HUES48 (cell line): ENCODE data around the gene TLR8.

ENCODE experiments used
- H3K27ac ChIP-seq: one replicate; pipeline ENCODE4 v1.7.0; 2013; ENCODE audit warnings: low read depth, low read length, inconsistent platforms
- H3K27me3 ChIP-seq: 2 replicates; pipeline ENCODE4 v1.6.1; 2013; ENCODE audit warnings: mild to moderate bottlenecking, low read length; ENCODE audit not compliant: control insufficient read depth, insufficient read depth
- H3K36me3 ChIP-seq: 2 replicates; pipeline ENCODE4 v1.6.1; 2013; ENCODE audit warnings: low read length; ENCODE audit not compliant: control insufficient read depth, insufficient read depth
- H3K4me1 ChIP-seq: 2 replicates; pipeline ENCODE4 v1.6.1; 2013; ENCODE audit warnings: mild to moderate bottlenecking, low read length; ENCODE audit not compliant: control insufficient read depth, insufficient read depth
- H3K4me3 ChIP-seq: 2 replicates; pipeline ENCODE4 v1.5.1; 2013; ENCODE audit warnings: mild to moderate bottlenecking, low read depth, low read length
- H3K9ac ChIP-seq: 2 replicates; pipeline ENCODE4 v1.6.1; 2013; ENCODE audit warnings: mild to moderate bottlenecking, low read depth, low read length, moderate library complexity
- H3K9me3 ChIP-seq: 2 replicates; pipeline ENCODE4 v1.6.1; 2013; ENCODE audit warnings: low read length; ENCODE audit not compliant: control insufficient read depth, insufficient read depth

TLR8 gene

GRCh38 chrX:12906046-12906761, at the start of gene TLR8:
Gene TLR8 (plus strand): TSS chrX:12906620. CDS start chrX:12906707, 87 bp downstream.
- H3K9me3 ChIP-seq: no peaks in the 10 kb centered on the region
- H3K27me3 ChIP-seq: no peaks in the 10 kb centered on the region
- no peak within 1 kb of the TSS for H3K27ac ChIP-seq
- H3K9ac ChIP-seq: no peak within 1 kb of the TSS
- no peaks in the 10 kb centered on the region for H3K4me1 ChIP-seq
- H3K36me3 ChIP-seq: no peaks in the 10 kb centered on the region
- H3K4me3 ChIP-seq: no peak within 1 kb of the TSS

DNA sequence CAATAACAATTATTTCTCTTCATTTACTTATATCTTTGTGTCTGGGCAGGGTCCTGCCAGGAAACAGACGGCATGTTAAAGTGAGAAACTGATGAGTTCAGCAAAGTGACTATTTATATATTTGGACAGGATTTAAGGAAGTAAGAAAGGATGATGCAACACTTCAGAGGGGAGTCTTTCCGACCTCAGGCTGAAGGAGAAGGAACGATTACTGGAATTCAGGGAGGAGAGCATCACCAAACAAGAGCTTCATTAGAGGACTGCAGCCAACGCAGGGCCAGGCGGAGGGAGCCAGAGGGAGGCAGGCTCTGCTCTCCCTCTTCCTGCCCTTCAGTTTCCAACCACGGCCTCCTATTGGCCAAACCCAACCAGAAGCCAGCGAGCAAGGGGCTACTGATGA, 41.1 kb upstream of the TLR8 start:
- no peak overlapping the region for H3K9ac ChIP-seq
- peaks cover 13% of the 10 kb centered on the region; the same call in 1 of the 2 replicates for H3K9me3 ChIP-seq
- H3K27me3 ChIP-seq: no peaks in the 10 kb centered on the region
- H3K4me1 ChIP-seq: no peaks in the 10 kb centered on the region; the same call in 1 of the 2 replicates
- H3K36me3 ChIP-seq: no peaks in the 10 kb centered on the region
- no peak overlapping the region for H3K4me3 ChIP-seq
- H3K27ac ChIP-seq: no peak overlapping the region

DNA sequence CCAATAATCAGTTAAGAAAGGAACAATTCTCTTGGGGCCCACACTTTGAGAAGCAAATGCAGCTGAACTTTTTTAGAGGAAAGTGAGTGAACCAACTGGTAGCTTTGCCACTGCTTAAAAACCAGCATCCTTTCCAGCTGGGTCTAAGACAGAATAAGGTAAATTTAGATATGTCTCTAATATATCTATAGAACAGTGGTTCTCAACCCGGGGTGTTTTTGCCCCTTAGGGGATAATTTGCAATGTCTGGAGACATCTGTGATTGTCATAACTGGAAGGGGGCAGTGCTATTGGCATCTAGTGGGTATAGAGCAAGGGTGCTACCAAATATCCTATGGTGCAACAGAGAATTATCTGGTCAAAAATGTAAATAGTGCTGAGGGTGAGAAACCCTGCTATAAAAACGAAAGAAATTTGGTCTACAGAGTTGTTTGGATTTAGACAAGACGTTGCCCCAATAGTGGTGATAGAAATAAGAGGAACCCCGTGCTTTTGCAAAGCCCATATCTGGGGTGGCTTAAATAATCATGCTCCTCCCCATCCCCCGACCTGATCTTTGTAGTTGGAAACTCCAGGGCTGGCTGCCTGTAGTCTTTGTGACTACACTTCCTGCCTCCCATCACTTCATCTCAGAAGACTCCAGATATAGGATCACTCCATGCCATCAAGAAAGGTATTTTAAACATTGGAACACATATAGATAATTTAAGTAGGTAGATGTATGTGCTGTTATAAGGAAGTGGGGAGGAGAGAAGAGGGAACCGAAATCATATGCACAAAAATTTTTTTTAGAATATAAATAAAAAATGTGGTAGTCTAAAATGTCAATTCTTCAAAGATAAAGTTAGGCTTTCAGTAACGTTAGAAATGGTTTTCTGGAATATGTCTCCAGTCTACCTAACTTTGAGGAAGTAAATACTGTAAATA, 39.7 kb upstream of the TLR8 start, which contains the start of gene TLR7:
Gene TLR7, plus strand, starts transcription at position 622 of the 927 bp plus-strand sequence. CDS start 507 bp downstream, outside the sequence.
- H3K36me3 ChIP-seq: no peaks in the 10 kb centered on the region
- no peak within 1 kb of the TSS for H3K9ac ChIP-seq
- H3K27me3 ChIP-seq: no peaks in the 10 kb centered on the region
- no peak within 1 kb of the TSS for H3K27ac ChIP-seq
- H3K9me3 ChIP-seq: peaks cover 13% of the 10 kb centered on the region; the same call in 1 of the 2 replicates
- H3K4me3 ChIP-seq: no peak within 1 kb of the TSS
- H3K4me1 ChIP-seq: peaks cover 7% of the 10 kb centered on the region

DNA sequence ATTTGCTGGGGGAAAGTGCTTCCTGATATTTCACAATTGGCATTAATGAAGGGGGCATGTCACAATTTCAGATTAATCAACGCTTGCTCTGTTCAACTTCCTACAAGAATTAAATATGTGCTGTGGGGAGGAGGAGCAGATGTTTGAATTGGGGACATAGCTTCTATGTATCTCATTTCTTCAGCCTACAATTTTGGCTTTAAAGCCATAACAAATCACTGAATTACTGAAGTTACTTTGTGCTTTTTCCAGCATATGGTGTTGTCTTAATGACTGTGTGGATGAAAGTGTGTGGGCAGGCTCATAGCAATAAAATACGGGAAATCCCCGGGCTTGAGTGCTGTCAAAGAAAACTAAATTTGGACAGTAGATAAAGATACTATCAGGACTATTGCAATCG, 38.7 kb upstream of the TLR8 start:
- Histone ChIP-seq H3K27me3 (peaks cover 4% of the 10 kb centered on the region; the same call in 1 of the 2 replicates), H3K4me1 (peaks cover 11% of the 10 kb centered on the region), H3K9me3 (peaks cover 13% of the 10 kb centered on the region; the same call in 1 of the 2 replicates), H3K9ac (no peak overlapping the region), H3K36me3 (no peaks in the 10 kb centered on the region), H3K27ac (no peak overlapping the region), H3K4me3 (no peak overlapping the region)

GRCh38 chrX:12868747-12869146, 37.7 kb upstream of the TLR8 start:
- peaks cover 13% of the 10 kb centered on the region; the same call in 1 of the 2 replicates for H3K9me3 ChIP-seq
- peaks cover 14% of the 10 kb centered on the region for H3K4me1 ChIP-seq
- no peaks in the 10 kb centered on the region for H3K36me3 ChIP-seq
- H3K4me3 ChIP-seq: no peak overlapping the region
- no peak overlapping the region for H3K27ac ChIP-seq
- peaks cover 4% of the 10 kb centered on the region; the same call in 1 of the 2 replicates for H3K27me3 ChIP-seq
- no peak overlapping the region for H3K9ac ChIP-seq

DNA sequence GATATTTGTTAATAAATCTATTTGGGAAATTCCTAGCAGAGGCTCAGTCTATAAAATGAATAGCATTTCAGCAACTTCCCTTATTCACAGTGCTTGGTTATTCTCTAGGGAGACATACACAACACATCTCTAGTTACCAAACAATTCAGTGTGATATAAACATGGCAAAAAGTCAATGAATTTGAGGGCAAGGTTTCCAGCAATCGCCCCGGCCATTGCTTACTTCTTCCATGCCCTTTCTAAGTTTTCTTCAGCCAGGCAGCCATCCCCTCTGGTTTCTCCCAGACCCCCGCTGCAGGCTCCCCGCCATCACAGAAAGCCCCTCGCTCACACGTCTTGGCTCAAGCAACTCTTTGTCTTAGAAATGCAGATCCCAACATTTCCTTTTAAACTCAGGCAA, 35.2 kb upstream of the TLR8 start:
- H3K4me3 ChIP-seq: no peak overlapping the region
- H3K9ac ChIP-seq: no peak overlapping the region
- peaks cover 14% of the 10 kb centered on the region for H3K4me1 ChIP-seq
- no peak overlapping the region for H3K27ac ChIP-seq
- no peaks in the 10 kb centered on the region for H3K36me3 ChIP-seq
- peaks cover 4% of the 10 kb centered on the region; the same call in 1 of the 2 replicates for H3K27me3 ChIP-seq
- H3K9me3 ChIP-seq: no peaks in the 10 kb centered on the region

DNA sequence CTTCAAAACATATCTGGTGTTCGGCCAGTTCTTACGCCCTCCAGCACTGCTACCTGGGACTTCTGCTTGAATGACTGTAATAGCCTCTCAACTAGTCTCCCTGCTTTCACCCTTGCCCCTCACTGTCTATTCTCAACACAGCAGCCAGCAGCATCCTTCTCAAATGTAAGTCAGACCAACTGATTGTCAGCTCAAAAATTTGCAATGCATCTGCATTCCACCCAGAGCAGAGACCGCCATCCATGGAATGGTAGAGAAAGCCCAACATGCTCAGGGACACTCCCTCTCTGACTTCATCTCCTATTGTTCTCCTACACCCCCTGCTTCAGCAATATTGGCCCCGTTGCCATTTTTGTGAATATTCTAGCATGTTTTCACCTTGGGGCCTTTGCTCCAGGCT, 33.7 kb upstream of the TLR8 start:
- Histone ChIP-seq H3K27me3 (peaks cover 4% of the 10 kb centered on the region; the same call in 1 of the 2 replicates), H3K4me1 (peaks cover 14% of the 10 kb centered on the region; the same call in 1 of the 2 replicates), H3K4me3 (no peak overlapping the region), H3K27ac (no peak overlapping the region), H3K36me3 (no peaks in the 10 kb centered on the region), H3K9ac (no peak overlapping the region), H3K9me3 (no peaks in the 10 kb centered on the region)

DNA sequence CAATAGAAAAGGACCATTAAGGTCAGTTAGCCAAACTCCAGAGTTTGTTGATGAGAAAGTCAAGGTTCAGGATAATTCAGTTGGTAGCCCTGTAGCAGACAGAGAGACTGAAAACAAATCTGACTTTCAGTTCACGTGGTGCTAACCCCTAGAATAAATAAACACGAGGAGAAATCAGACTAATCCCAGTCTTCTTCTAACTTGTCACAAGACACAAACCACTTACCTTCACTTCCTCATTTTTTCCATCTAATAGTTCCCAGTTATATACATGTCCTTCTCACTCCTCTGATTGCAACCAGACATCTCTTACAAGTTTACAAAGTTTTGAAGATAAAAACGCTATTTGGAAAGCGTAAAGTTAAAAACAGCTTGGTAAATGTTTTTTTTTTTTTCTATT, 31.8 kb upstream of the TLR8 start:
- Histone ChIP-seq H3K9me3 (no peaks in the 10 kb centered on the region), H3K27ac (no peak overlapping the region), H3K36me3 (no peaks in the 10 kb centered on the region), H3K27me3 (peaks cover 4% of the 10 kb centered on the region; the same call in 1 of the 2 replicates), H3K9ac (no peak overlapping the region), H3K4me3 (no peak overlapping the region), H3K4me1 (peaks cover 14% of the 10 kb centered on the region; the same call in 1 of the 2 replicates)

DNA sequence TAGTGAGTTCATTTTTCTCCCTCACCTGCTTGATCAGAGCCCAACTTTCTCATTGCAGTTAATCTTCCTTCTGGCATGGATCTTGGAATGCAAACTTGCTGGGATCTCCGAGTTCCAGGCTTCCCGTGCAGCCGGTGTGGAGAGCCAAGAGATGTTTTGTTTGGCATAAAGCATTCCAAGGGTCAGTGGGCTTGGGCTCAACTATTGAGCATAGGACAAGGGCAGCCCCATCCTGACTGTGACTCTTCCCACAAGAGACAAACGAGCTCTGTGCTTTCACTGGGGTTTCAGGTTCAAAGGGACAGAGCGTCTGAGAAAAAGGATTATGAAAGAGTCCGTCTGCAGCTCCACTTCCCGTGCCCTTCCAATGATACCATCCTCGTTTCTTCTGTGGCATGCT, 29.0 kb upstream of the TLR8 start:
- H3K4me1 ChIP-seq: peaks cover 6% of the 10 kb centered on the region; the same call in 1 of the 2 replicates
- no peaks in the 10 kb centered on the region for H3K36me3 ChIP-seq
- H3K27me3 ChIP-seq: peaks cover 3% of the 10 kb centered on the region; the same call in 1 of the 2 replicates
- H3K4me3 ChIP-seq: no peak overlapping the region
- H3K9me3 ChIP-seq: no peaks in the 10 kb centered on the region
- H3K27ac ChIP-seq: no peak overlapping the region
- no peak overlapping the region for H3K9ac ChIP-seq

GRCh38 chrX:12878536-12878935, 27.9 kb upstream of the TLR8 start:
- H3K4me1 ChIP-seq: no peaks in the 10 kb centered on the region
- H3K9me3 ChIP-seq: no peaks in the 10 kb centered on the region
- H3K4me3 ChIP-seq: no peak overlapping the region
- H3K9ac ChIP-seq: no peak overlapping the region
- no peak overlapping the region for H3K27ac ChIP-seq
- no peaks in the 10 kb centered on the region for H3K36me3 ChIP-seq
- no peaks in the 10 kb centered on the region for H3K27me3 ChIP-seq
